PC-3 (cell line): ENCODE data around the gene C15orf39. TPM values are rescaled to one million over a fixed set of nuclear protein-coding genes. Genes with fewer than 3 reads are reported as not detected.

Experiments
- ATAC-seq: fragments of 200-7000 bp; cut with Tn5 transposase; 2 replicates; pipeline ENCODE4 v1.9.1; 2020; ENCODE audit warnings: mild to moderate bottlenecking, moderate library complexity
- BruUV-seq: library from RNA; stranded (reverse); fragments of 400-500 nt; replicated peaks from 2 replicates; lab custom pipeline; 2021; lab: Mats Ljungman, UMichigan
- CTCF ChIA-PET: fragments of 300-600 bp; sonication (Branson Sonifier 250); formaldehyde crosslinking; loops from one replicate; lab custom pipeline; 2022; ENCODE audit warnings: antibody characterized with exemption; lab: Charles Lee
- POLR2A ChIA-PET: fragments of 300-600 bp; sonication (Branson Sonifier 250); formaldehyde crosslinking; loops from one replicate; lab custom pipeline; 2022; ENCODE audit warnings: antibody characterized with exemption; ENCODE audit not compliant: unreplicated experiment; lab: Charles Lee
- DNase-seq: peaks from one replicate; pipeline ENCODE4 v3.0.0-alpha.2; 2015
- H2AFZ ChIP-seq: fragments of 300-600 bp; sonication (generic); 2 replicates; pipeline ENCODE4 v1.6.0; 2016; ENCODE audit warnings: antibody characterized with exemption, low read length
- H3F3A ChIP-seq: fragments of 300-600 bp; sonication (generic); one replicate; pipeline ENCODE4 v1.6.0; 2017; ENCODE audit warnings: antibody characterized with exemption, low read length, control low read depth, mild to moderate bottlenecking; ENCODE audit not compliant: unreplicated experiment
- H3K27ac ChIP-seq: fragments of 300-600 bp; sonication (generic); 2 replicates; pipeline ENCODE4 v1.5.1; 2016; ENCODE audit warnings: mild to moderate bottlenecking, low read length
- H3K27me3 ChIP-seq: fragments of 300-600 bp; sonication (generic); 2 replicates; pipeline ENCODE4 v1.6.1; 2016; ENCODE audit warnings: low read length, mixed read lengths
- H3K36me3 ChIP-seq: fragments of 300-600 bp; sonication (generic); 2 replicates; pipeline ENCODE4 v1.6.1; 2016; ENCODE audit warnings: low read depth, mixed run types, low read length, mixed read lengths
- H3K4me1 ChIP-seq: fragments of 300-600 bp; sonication (generic); 2 replicates; pipeline ENCODE4 v1.5.1; 2016; ENCODE audit warnings: low read length; ENCODE audit not compliant: insufficient read depth
- H3K4me2 ChIP-seq: fragments of 300-600 bp; sonication (generic); 2 replicates; pipeline ENCODE4 v1.6.0; 2016; ENCODE audit warnings: low read length
- H3K4me3 ChIP-seq: fragments of 300-600 bp; sonication (generic); 2 replicates; pipeline ENCODE4 v1.5.1; 2016; ENCODE audit warnings: mild to moderate bottlenecking, low read length, mixed read lengths
- H3K79me2 ChIP-seq: fragments of 300-600 bp; sonication (generic); 2 replicates; pipeline ENCODE4 v1.6.1; 2017; ENCODE audit warnings: low read length, mixed read lengths
- H3K9ac ChIP-seq: fragments of 300-600 bp; sonication (generic); 2 replicates; pipeline ENCODE4 v1.6.0; 2016; ENCODE audit warnings: mild to moderate bottlenecking, low read length
- H3K9me2 ChIP-seq: fragments of 300-600 bp; sonication (generic); replicated peaks from 2 replicates; pipeline ENCODE4 v1.6.1; 2016; ENCODE audit warnings: mixed run types, low read length, mixed read lengths
- H3K9me3 ChIP-seq: fragments of 300-600 bp; sonication (generic); 2 replicates; pipeline ENCODE4 v1.6.1; 2016; ENCODE audit warnings: low read length, mixed read lengths
- H4K20me1 ChIP-seq: fragments of 300-600 bp; sonication (generic); 2 replicates; pipeline ENCODE4 v1.6.1; 2016; ENCODE audit warnings: low read length, mixed read lengths
- EZH2 ChIP-seq: fragments of 300-600 bp; sonication (generic); IDR thresholded peaks from one replicate; pipeline ENCODE4 v1.6.1; 2017; ENCODE audit warnings: antibody characterized with exemption, mild to moderate bottlenecking, low read length; ENCODE audit not compliant: unreplicated experiment
- EZH2phosphoT487 ChIP-seq: fragments of 300-600 bp; sonication (generic); IDR thresholded peaks from 2 replicates; pipeline ENCODE4 v1.6.1; 2018; ENCODE audit warnings: mild to moderate bottlenecking, antibody characterized with exemption, low read length, borderline replicate concordance
- intact Hi-C: fragments of 100-400 bp; cut with micrococcal nuclease; formaldehyde crosslinking; loops from 2 replicates; pipeline ENCODE4 v1.9.0; 2023
- total RNA-seq: library from RNA; depleted of rRNA; stranded (reverse); fragments of >200 nt; gene quantifications from 2 replicates; pipeline ENCODE4 v1.2.3, GENCODE V29; 2014
- TF ChIP-seq, protein P1 (sequence below): fragments of 300-600 bp; sonication (generic); conservative IDR thresholded peaks from 2 replicates; pipeline ENCODE4 v1.5.1; 2017; ENCODE audit warnings: antibody characterized with exemption, low read depth, mild to moderate bottlenecking, low read length

C15orf39 gene
- total RNA-seq, 1 experiment from 2014 or later, result 23.8 TPM

DNA sequence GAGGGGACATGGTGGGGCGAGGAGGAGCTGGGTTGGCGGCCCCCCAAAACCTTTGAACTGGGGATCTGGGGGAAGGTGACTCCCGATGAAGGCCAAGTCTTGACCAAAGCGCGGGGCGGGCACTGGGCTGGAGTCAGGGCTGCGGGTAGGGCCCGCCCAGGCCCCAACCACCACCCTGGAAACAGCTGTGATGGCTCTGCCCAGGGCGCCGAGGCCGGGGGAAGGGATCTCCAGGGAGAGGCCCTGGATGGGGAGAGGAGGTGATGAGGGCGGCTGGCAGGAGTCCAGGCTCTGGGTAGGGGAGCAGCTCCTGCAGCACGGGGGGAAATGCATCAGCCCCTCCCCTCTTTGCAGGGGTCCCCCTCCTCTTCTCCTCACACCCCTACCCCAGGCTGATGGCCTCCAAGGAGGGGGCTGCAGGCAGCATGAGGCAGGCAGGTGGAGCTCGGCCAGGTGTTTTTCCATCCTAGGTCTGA, 5.9 kb upstream of the C15orf39 start:
- Histone ChIP-seq H3K9ac (no peak overlapping the region), H3K27ac (no peak overlapping the region), H3K4me3 (no peak overlapping the region), H3K4me1 (peaks cover 8% of the 10 kb centered on the region), H3K4me2 (no peak overlapping the region), H3K27me3 (no peaks in the 10 kb centered on the region), H3K9me2 (no peaks in the 10 kb centered on the region), H3F3A (no peaks in the 10 kb centered on the region), H4K20me1 (no peaks in the 10 kb centered on the region), H3K36me3 (no peaks in the 10 kb centered on the region), H3K9me3 (no peaks in the 10 kb centered on the region), H3K79me2 (no peaks in the 10 kb centered on the region), H2AFZ (no peak overlapping the region)
- CTCF ChIA-PET, result no interaction called here
- POLR2A ChIA-PET, result no interaction called here
- BruUV-seq, result no TSS peak
- ATAC-seq, result no peak
- intact Hi-C loops, result no loop called here
- TF ChIP-seq EZH2phosphoT487 (no peak), EZH2 (no peak)
- TF ChIP-seq, protein P1, sequence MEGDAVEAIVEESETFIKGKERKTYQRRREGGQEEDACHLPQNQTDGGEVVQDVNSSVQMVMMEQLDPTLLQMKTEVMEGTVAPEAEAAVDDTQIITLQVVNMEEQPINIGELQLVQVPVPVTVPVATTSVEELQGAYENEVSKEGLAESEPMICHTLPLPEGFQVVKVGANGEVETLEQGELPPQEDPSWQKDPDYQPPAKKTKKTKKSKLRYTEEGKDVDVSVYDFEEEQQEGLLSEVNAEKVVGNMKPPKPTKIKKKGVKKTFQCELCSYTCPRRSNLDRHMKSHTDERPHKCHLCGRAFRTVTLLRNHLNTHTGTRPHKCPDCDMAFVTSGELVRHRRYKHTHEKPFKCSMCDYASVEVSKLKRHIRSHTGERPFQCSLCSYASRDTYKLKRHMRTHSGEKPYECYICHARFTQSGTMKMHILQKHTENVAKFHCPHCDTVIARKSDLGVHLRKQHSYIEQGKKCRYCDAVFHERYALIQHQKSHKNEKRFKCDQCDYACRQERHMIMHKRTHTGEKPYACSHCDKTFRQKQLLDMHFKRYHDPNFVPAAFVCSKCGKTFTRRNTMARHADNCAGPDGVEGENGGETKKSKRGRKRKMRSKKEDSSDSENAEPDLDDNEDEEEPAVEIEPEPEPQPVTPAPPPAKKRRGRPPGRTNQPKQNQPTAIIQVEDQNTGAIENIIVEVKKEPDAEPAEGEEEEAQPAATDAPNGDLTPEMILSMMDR, result no peak
- no peak for DNase-seq

DNA sequence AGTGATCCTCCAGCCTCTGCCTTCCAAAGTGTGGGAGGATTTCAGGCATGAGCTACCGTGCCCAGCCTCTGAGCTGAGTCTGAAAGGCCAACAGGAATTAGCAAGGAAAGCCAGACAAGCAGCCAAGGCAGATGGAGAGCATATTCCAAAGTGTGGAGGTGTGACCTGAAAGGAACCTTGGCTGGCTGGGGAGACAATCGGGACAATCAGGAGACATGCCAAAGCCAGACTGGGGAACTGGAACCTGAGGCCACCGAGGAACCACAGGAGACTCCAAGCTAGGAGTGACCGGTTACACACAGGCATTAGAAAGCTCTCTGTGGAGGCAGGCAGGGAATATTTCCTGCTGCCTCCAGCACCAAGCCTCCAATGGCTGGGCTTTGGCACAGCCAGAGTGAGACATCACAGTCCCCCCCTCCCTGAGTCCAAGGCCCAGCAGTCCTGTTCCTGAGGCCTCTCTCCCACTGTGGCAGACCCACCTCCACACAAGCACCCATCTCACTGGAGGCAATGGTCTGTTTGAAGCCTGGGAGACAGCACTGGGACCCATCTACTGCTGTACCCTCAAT, 4.5 kb upstream of the C15orf39 start:
- Histone ChIP-seq H3K9ac (no peak overlapping the region), H3K27ac (no peak overlapping the region)
- intact Hi-C loops, result no loop called here

More for the DNA sequence above, 4.5 kb upstream of the C15orf39 start:
- POLR2A ChIA-PET, result interaction anchor here (0.5 kb wide), 1 partner anchor 31 kb away, joined by 20 read pairs; no protein-coding TSS in a partner anchor
- Histone ChIP-seq H3K27me3 (no peaks in the 10 kb centered on the region), H3K79me2 (peaks cover 9% of the 10 kb centered on the region), H2AFZ (no peak overlapping the region), H3K4me2 (no peak overlapping the region), H3K9me2 (no peaks in the 10 kb centered on the region), H3F3A (no peaks in the 10 kb centered on the region), H3K4me1 (peaks cover 14% of the 10 kb centered on the region), H3K36me3 (no peaks in the 10 kb centered on the region), H3K9me3 (no peaks in the 10 kb centered on the region), H4K20me1 (no peaks in the 10 kb centered on the region), H3K4me3 (no peak overlapping the region)
- BruUV-seq, result no TSS peak
- ATAC-seq (no peak), DNase-seq (no peak)
- CTCF ChIA-PET, result no interaction called here
- TF ChIP-seq EZH2phosphoT487, result no peak
- TF ChIP-seq, protein P1, result no peak
- no peak for TF ChIP-seq EZH2
